ENCODE data around the gene PTK7. TPM values are rescaled to one million over a fixed set of nuclear protein-coding genes. Genes with fewer than 3 reads are reported as not detected.

Gene PTK7
- total and polyA plus RNA-seq, 9 donors = 44.4 to 167 (median 84.8) TPM

DNA sequence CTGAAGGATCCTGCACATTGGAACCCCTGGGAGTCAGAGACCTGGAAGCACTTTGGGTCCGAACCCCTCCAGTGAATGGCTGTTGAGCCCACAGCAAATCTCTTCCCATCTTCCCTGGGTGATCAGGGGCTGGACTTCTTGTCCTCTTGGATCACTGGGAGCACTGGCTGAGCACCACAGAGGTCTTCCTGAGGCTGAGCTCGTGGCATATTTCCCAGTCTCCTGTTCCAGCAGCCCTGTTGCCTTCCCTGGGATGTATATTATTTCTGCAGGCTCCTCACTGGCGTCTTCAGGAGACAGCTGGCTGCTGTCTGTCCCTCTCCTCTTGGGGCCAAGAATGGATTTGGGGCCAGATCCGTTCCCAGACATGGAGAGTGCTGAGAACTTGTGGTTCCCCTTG, 43.4 kb downstream of the PTK7 start:
- Histone ChIP-seq H3K4me3 (no peak overlapping the region), H3K27ac (no peak overlapping the region), H3K36me3 (no peaks in the 10 kb centered on the region), H3K4me1 (ENCODE audit: insufficient read depth) (peaks cover 43% of the 10 kb centered on the region), H3K27me3 (no peaks in the 10 kb centered on the region), H3K9me3 (no peaks in the 10 kb centered on the region)
- TF ChIP-seq POLR2A (IDR thresholded peaks at IDR 0.05) = no peak
- DNase-seq = no peak
- intact Hi-C loops (cut with DNase I) = no loop called here
- 45 to 53% (median 51%) methylated on average over 4 of the region's 4 CpGs for WGBS, 3 donors

DNA sequence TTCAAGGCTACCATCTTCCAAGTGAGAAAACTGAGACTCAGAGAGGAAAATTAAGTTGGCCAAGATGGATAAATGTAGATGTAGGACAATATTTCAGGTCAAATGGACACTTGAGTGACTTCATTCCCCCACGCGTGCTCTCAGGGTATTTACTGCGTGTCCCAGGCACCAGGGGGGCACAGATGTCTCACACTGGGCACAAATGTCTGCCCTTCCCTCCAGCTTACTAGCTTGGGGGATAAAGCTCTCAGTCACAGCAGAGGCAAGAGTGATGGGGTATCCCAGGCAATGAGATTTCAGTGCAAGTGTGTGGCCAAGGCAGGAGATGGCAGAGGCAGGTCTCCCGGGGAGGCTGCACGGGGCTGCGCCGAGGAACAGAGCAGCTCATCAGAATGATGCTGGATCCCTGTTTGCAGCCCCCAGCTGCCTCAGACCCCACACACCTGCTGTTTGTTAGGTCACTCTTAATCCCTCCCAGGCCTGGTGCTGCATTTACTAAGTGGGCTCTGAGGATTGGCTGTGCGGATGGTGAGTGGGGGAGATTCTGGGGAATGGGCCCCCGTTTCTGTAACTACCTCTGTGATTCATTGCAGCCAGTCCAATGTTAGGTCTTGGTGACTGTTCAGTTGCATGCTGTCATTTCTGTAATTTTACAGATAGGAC, 44.1 kb downstream of the PTK7 start:
- no peak overlapping the region for H3K4me3 ChIP-seq
- WGBS, 3 donors = 73 to 89% (median 80%) methylated on average over 9 of the region's 9 CpGs
- H3K9me3 ChIP-seq = no peaks in the 10 kb centered on the region
- H3K27me3 ChIP-seq = no peaks in the 10 kb centered on the region
- no peak for DNase-seq
- TF ChIP-seq POLR2A (IDR thresholded peaks at IDR 0.05) (no peak), EP300 (IDR thresholded peaks at IDR 0.05) (no peak), CTCF (IDR thresholded peaks at IDR 0.05) (no peak)
- H3K27ac ChIP-seq = peak overlapping the region in 1 of 2 donors; percentile 55
- peaks cover 41% of the 10 kb centered on the region for H3K4me1 ChIP-seq (ENCODE audit: insufficient read depth)
- H3K36me3 ChIP-seq = no peaks in the 10 kb centered on the region
- intact Hi-C loops (cut with DNase I) = loop anchor here in 2 of 4 donors (5.0 to 10.0 kb wide), 2 partner anchors 43 to 45 kb away; partner anchors contain the start of gene PTK7 (in 2 of the 2)

DNA sequence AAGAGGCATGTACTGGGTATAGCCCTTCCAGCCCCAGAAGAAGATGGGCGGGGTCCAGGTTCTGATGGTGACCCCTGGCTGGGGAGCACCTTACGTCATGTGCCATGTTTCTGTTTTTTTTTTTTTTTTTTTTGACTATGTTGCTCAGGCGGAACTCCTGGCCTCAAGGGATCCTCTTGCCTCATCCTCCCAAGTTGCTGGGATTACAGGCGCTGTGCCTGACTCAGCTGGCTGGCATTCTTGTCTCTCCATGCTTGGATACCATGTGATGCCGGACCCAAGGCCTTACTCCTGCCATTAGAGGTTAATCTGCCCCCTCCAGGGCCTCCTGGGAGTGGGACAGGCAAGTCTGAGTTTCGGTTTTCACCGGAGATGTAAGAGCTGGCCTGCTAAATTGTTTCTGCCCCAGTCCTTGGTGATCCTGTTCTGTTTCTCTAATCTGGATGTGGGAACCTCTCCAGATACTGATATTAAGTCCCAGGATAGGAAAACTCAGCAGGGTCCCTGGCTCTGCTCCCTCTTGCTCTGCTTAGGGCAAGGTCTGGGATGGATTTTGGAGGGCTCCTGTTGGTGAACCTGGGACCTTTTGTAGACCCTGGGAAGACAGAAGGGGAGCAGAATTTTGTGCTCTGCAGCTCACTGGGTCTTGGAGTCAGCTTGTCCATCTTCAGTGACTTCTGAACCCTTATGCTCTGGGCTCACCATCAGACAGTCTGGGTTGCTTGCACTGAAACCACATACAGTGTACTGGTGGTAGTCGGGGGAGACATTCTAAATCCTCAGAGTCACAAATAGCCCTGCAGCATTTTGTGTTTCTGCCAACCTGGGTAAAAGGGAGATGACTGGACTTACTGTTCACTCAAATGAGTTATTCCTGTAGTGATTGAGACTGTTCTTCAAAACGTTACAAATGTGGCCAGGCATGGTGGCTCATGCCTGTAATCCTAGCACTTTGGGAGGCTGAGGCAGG, 45.1 kb downstream of the PTK7 start:
- peak; percentile 73 to 92 (median 83) for DNase-seq
- Histone ChIP-seq H3K9me3 (no peaks in the 10 kb centered on the region), H3K27me3 (no peaks in the 10 kb centered on the region), H3K4me1 (ENCODE audit: insufficient read depth) (peaks cover 38% of the 10 kb centered on the region), H3K4me3 (no peak overlapping the region), H3K36me3 (no peaks in the 10 kb centered on the region), H3K27ac (peak overlapping the region in 1 of 2 donors; percentile 55)
- intact Hi-C loops (cut with DNase I) = loop anchor here in 2 of 4 donors (5.0 to 10.0 kb wide), 2 partner anchors 44 to 46 kb away; partner anchors contain the start of gene PTK7 (in 2 of the 2)
- WGBS, 3 donors = 18 to 30% (median 26%) methylated on average over 9 of the region's 9 CpGs
- TF ChIP-seq EP300 (IDR thresholded peaks at IDR 0.05) (peak; percentile 58), CTCF (IDR thresholded peaks at IDR 0.05) (no peak)

- no peak for DNase-seq
- intact Hi-C loops (cut with DNase I) = loop anchor here in 2 of 4 donors (5.0 to 10.0 kb wide), 2 partner anchors 45 to 47 kb away; partner anchors contain the start of gene PTK7 (in 2 of the 2)
- H3K4me3 ChIP-seq = no peak overlapping the region
- no peaks in the 10 kb centered on the region for H3K9me3 ChIP-seq
- TF ChIP-seq POLR2A (IDR thresholded peaks at IDR 0.05) (no peak), CTCF (IDR thresholded peaks at IDR 0.05) (no peak), EP300 (IDR thresholded peaks at IDR 0.05) (no peak)
- H3K36me3 ChIP-seq = no peaks in the 10 kb centered on the region
- 48 to 69% (median 53%) methylated on average over 2 of the region's 2 CpGs for WGBS, 3 donors
- no peaks in the 10 kb centered on the region for H3K27me3 ChIP-seq
- H3K4me1 ChIP-seq (ENCODE audit: insufficient read depth) = peaks cover 38% of the 10 kb centered on the region
- H3K27ac ChIP-seq = no peak overlapping the region
These were observed 46.0 kb downstream of the PTK7 start for GRCh38 chr6:43122146-43122545.
